CD14-positive monocyte (primary cell): Measurements from ENCODE around the gene SETBP1. TPM values are rescaled to one million over a fixed set of nuclear protein-coding genes. Genes with fewer than 3 reads are reported as not detected.

Experiments
- DNase-seq, 3 donors: peaks; one replicate each; pipeline ENCODE4 v3.0.0-alpha.2; 2011 to 2022
- H2AFZ ChIP-seq: 2 replicates; pipeline ENCODE4 v1.6.0; 2012; ENCODE audit warnings: mild to moderate bottlenecking, low read depth, low read length, inconsistent platforms; ENCODE audit not compliant: insufficient read depth, poor library complexity, severe bottlenecking
- H3K27ac ChIP-seq, 2 donors: 1 replicate in 1 of 2; 2 replicates in 1 of 2; pipeline ENCODE4 v1.5.1; 2012 to 2013; ENCODE audit warnings: low read length in 2 of 2, control low read depth in 1 of 2, inconsistent platforms in 1 of 2, low read depth in 1 of 2, mild to moderate bottlenecking in 1 of 2
- H3K27me3 ChIP-seq, 2 donors: one replicate each; pipeline versions ENCODE4 v1.6.0 to v1.6.1; 2011 to 2013; ENCODE audit warnings: low read length in 2 of 2; ENCODE audit not compliant: control insufficient read depth in 2 of 2, insufficient read depth in 2 of 2
- H3K36me3 ChIP-seq, 2 donors: replicated peaks in 1 of 2; 1 replicate in 1 of 2; 2 replicates in 1 of 2; pipeline versions ENCODE4 v1.5.1 to v1.6.1; 2012 to 2013; ENCODE audit warnings: low read length in 2 of 2, control low read depth in 1 of 2, inconsistent platforms in 1 of 2, mild to moderate bottlenecking in 1 of 2; ENCODE audit not compliant: insufficient read depth in 2 of 2, control insufficient read depth in 1 of 2
- H3K4me1 ChIP-seq, 2 donors: 1 replicate in 1 of 2; 2 replicates in 1 of 2; pipeline versions ENCODE4 v1.5.1 to v1.6.1; 2012 to 2013; ENCODE audit warnings: low read length in 2 of 2, control low read depth in 1 of 2, inconsistent platforms in 1 of 2, mild to moderate bottlenecking in 1 of 2, moderate library complexity in 1 of 2; ENCODE audit not compliant: insufficient read depth in 2 of 2, control insufficient read depth in 1 of 2
- H3K4me2 ChIP-seq: replicated peaks from 2 replicates; pipeline ENCODE3; 2012; ENCODE audit warnings: low read length, moderate library complexity, mild to moderate bottlenecking; ENCODE audit not compliant: poor library complexity, severe bottlenecking; ENCODE audit errors: extremely low read depth
- H3K4me3 ChIP-seq, 3 experiments: fragments of 200-600 bp in 1 of 3; sonication (generic) in 1 of 3; replicated peaks in 1 of 3; 1 replicate in 2 of 3; 2 replicates in 1 of 3; pipeline ENCODE4 v1.5.1; 2011 to 2013; ENCODE audit warnings: low read length in 3 of 3, mild to moderate bottlenecking in 3 of 3, control low read depth in 2 of 3, low read depth in 2 of 3, inconsistent platforms in 1 of 3, moderate library complexity in 1 of 3
- H3K79me2 ChIP-seq: 2 replicates; pipeline ENCODE4 v1.6.0; 2012; ENCODE audit warnings: mild to moderate bottlenecking, control low read depth, inconsistent platforms, low read length, moderate library complexity; ENCODE audit not compliant: insufficient read depth
- H3K9ac ChIP-seq: 2 replicates; pipeline ENCODE4 v1.6.0; 2017; ENCODE audit warnings: low read length, mild to moderate bottlenecking; ENCODE audit not compliant: insufficient read depth, poor library complexity, severe bottlenecking
- H3K9me3 ChIP-seq, 2 donors: replicated peaks in 1 of 2; 1 replicate in 1 of 2; 2 replicates in 1 of 2; pipeline versions ENCODE4 v1.5.1 to v1.6.1; 2012 to 2013; ENCODE audit warnings: low read length in 2 of 2, control low read depth in 1 of 2; ENCODE audit not compliant: control insufficient read depth in 1 of 2, insufficient read depth in 1 of 2
- H4K20me1 ChIP-seq: 2 replicates; pipeline ENCODE4 v1.6.0; 2012; ENCODE audit warnings: mild to moderate bottlenecking, low read length, control low read depth, moderate library complexity; ENCODE audit not compliant: insufficient read depth
- H3K27ac Mint-ChIP-seq, 7 donors: one replicate each; pipeline ENCODE4 v1.8.0; 2020; ENCODE audit warnings: mild to moderate bottlenecking in 7 of 7, mixed read lengths in 7 of 7, moderate library complexity in 6 of 7, inconsistent platforms in 2 of 7
- H3K27me3 Mint-ChIP-seq, 3 donors: one replicate each; pipeline ENCODE4 v1.8.0; 2021 to 2022; ENCODE audit warnings: low read depth in 3 of 3, mild to moderate bottlenecking in 3 of 3, mixed read lengths in 3 of 3, moderate library complexity in 3 of 3, inconsistent platforms in 1 of 3
- H3K36me3 Mint-ChIP-seq, 2 donors: one replicate each; pipeline ENCODE4 v1.8.0; 2020; ENCODE audit warnings: mixed read lengths in 2 of 2, inconsistent platforms in 1 of 2, mild to moderate bottlenecking in 1 of 2
- H3K4me1 Mint-ChIP-seq: one replicate; pipeline ENCODE4 v1.8.0; 2020; ENCODE audit warnings: mild to moderate bottlenecking, mixed read lengths
- H3K4me3 Mint-ChIP-seq, 2 donors: one replicate each; pipeline ENCODE4 v1.8.0; 2020; ENCODE audit warnings: mild to moderate bottlenecking in 2 of 2, mixed read lengths in 2 of 2, moderate library complexity in 1 of 2
- H3K9me3 Mint-ChIP-seq, 7 donors: one replicate each; pipeline ENCODE4 v1.8.0; 2020 to 2022; ENCODE audit warnings: mixed read lengths in 7 of 7, mild to moderate bottlenecking in 6 of 7, moderate library complexity in 6 of 7, inconsistent platforms in 2 of 7
- CTCF ChIP-seq: fragments of 200-600 bp; IDR thresholded peaks from one replicate; pipeline ENCODE4 v1.8.0; 2022; ENCODE audit warnings: antibody characterized with exemption, mild to moderate bottlenecking
- WGBS: methylation state at CpG from one replicate; pipeline ENCODE4 v1.1.5; 2013; ENCODE audit warnings: missing lambda C conversion rate; ENCODE audit not compliant: insufficient coverage; 5-methylcytosine and 5-hydroxymethylcytosine counted together
- intact Hi-C, 2 donors: fragments of 100-400 bp; cut with micrococcal nuclease; formaldehyde crosslinking; loops; one replicate each; pipeline versions ENCODE4 v1.15.0 to v1.15.1; 2023
- polyA plus RNA-seq, 3 donors: library from polyadenylated mRNA; depleted of rRNA in 1 of 3; unstranded in 2 of 3; stranded (reverse) in 1 of 3; fragments of 300-500 nt in 2 of 3; fragments of >200 nt in 1 of 3; fragmentation: Illumina TruSeq in 2 of 3; gene quantifications; 1 replicate in 2 of 3; 2 replicates in 1 of 3; pipeline ENCODE4 v1.2.3, GENCODE V29; 2012 to 2021

Gene SETBP1
- polyA plus RNA-seq, 3 donors = 0.01 to 1.2 TPM; not detected in 1

- Histone ChIP-seq H3K79me2 (no peaks in the 10 kb centered on the region), H3K9me3 (no peaks in the 10 kb centered on the region), H2AFZ (no peak overlapping the region), H3K36me3 (no peaks in the 10 kb centered on the region), H4K20me1 (no peaks in the 10 kb centered on the region), H3K4me1 (no peaks in the 10 kb centered on the region), H3K4me3 (no peak overlapping the region), H3K9ac (no peak overlapping the region), H3K27ac (no peak overlapping the region), H3K4me2 (no peak overlapping the region), H3K27me3 (peaks cover 3 to 7% of the 10 kb centered on the region in 2 donors)
- no peaks in the 10 kb centered on the region for H3K4me1 Mint-ChIP-seq
- 89% methylated on average over 2 of the region's 11 CpGs for WGBS
- H3K36me3 Mint-ChIP-seq = no peaks in the 10 kb centered on the region
- H3K27ac Mint-ChIP-seq = no peak overlapping the region
- H3K27me3 Mint-ChIP-seq = peaks cover 5 to 10% (median 5%) of the 10 kb centered on the region in 3 donors
- no peak for TF ChIP-seq CTCF
- peaks cover 0 to 1% (median 0%) of the 10 kb centered on the region in 7 donors for H3K9me3 Mint-ChIP-seq
- intact Hi-C loops = no loop called here
- DNase-seq = no peak
- no peak overlapping the region for H3K4me3 Mint-ChIP-seq
Measured at GRCh38 chr18:44870631-44871502, 190.2 kb downstream of the SETBP1 start.

GRCh38 chr18:44871771-44872170, 191.1 kb downstream of the SETBP1 start:
- Histone ChIP-seq H3K36me3 (no peaks in the 10 kb centered on the region), H2AFZ (no peak overlapping the region), H3K4me2 (no peak overlapping the region), H3K4me3 (no peak overlapping the region), H3K27ac (no peak overlapping the region), H3K9me3 (no peaks in the 10 kb centered on the region), H3K4me1 (no peaks in the 10 kb centered on the region), H3K79me2 (no peaks in the 10 kb centered on the region), H3K27me3 (peaks cover 3 to 7% of the 10 kb centered on the region in 2 donors), H3K9ac (no peak overlapping the region), H4K20me1 (no peaks in the 10 kb centered on the region)
- intact Hi-C loops = no loop called here
- no peaks in the 10 kb centered on the region for H3K36me3 Mint-ChIP-seq
- TF ChIP-seq CTCF = no peak
- H3K4me1 Mint-ChIP-seq = no peaks in the 10 kb centered on the region
- DNase-seq = no peak
- H3K9me3 Mint-ChIP-seq = peaks cover 0 to 3% (median 0%) of the 10 kb centered on the region in 7 donors
- peaks cover 5 to 9% (median 5%) of the 10 kb centered on the region in 3 donors for H3K27me3 Mint-ChIP-seq
- H3K4me3 Mint-ChIP-seq = no peak overlapping the region
- 88% methylated on average over 3 of the region's 3 CpGs for WGBS
- no peak overlapping the region for H3K27ac Mint-ChIP-seq
